Neural crest cell (in vitro differentiated cells): ENCODE results near the gene GRIN1. TPM values are rescaled to one million over a fixed set of nuclear protein-coding genes. Genes with fewer than 3 reads are reported as not detected.

Source experiments
- DNase-seq: peaks from one replicate; pipeline ENCODE4 v3.0.0; 2021; ENCODE audit warnings: low read depth, mixed read lengths, low spot score
- H3K27ac Mint-ChIP-seq: one replicate; pipeline ENCODE4 v1.8.0; 2021; ENCODE audit warnings: mild to moderate bottlenecking, mixed read lengths; ENCODE audit not compliant: unreplicated experiment
- H3K27me3 Mint-ChIP-seq: 2 replicates; pipeline ENCODE4 v1.8.0; 2021; ENCODE audit warnings: low read depth, mild to moderate bottlenecking, mixed read lengths
- H3K36me3 Mint-ChIP-seq: 2 replicates; pipeline ENCODE4 v1.8.0; 2021; ENCODE audit warnings: low read depth, mild to moderate bottlenecking, mixed read lengths
- H3K4me1 Mint-ChIP-seq: 2 replicates; pipeline ENCODE4 v1.8.0; 2021; ENCODE audit warnings: mixed read lengths
- H3K4me3 Mint-ChIP-seq: one replicate; pipeline ENCODE4 v1.8.0; 2021; ENCODE audit warnings: mild to moderate bottlenecking, mixed read lengths
- H3K9me3 Mint-ChIP-seq: 2 replicates; pipeline ENCODE4 v1.8.0; 2021; ENCODE audit warnings: mixed read lengths
- total RNA-seq: library from RNA; stranded (reverse); gene quantifications from 2 replicates; pipeline ENCODE4 v1.2.1, GENCODE V29; 2021
- TF ChIP-seq, protein P1 (sequence below): fragments of 200-600 bp; sonication (generic); conservative IDR thresholded peaks from 2 replicates; pipeline ENCODE4 v1.5.0; 2021; ENCODE audit warnings: antibody characterized with exemption, mild to moderate bottlenecking

Gene GRIN1
- total RNA-seq, 1 donor from 2014 or later = 0.44 TPM

DNA sequence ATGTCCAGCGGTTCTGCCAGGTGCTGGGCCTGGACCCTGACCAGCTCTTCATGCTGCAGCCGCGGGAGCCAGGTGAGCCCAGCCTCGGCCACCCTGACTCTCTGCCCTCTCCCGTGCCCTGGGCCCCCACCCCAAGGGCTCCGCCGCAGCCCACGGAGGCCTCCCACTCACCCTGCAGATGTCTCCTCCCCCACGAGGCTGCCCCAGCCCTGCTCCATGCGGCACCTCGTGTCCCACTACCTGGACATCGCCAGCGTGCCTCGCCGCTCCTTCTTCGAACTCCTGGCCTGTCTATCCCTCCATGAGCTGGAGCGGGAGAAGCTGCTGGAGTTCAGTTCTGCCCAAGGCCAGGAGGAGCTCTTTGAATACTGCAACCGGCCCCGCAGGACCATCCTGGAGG is 75.7 kb downstream of the GRIN1 start:
- TF ChIP-seq, protein P1, sequence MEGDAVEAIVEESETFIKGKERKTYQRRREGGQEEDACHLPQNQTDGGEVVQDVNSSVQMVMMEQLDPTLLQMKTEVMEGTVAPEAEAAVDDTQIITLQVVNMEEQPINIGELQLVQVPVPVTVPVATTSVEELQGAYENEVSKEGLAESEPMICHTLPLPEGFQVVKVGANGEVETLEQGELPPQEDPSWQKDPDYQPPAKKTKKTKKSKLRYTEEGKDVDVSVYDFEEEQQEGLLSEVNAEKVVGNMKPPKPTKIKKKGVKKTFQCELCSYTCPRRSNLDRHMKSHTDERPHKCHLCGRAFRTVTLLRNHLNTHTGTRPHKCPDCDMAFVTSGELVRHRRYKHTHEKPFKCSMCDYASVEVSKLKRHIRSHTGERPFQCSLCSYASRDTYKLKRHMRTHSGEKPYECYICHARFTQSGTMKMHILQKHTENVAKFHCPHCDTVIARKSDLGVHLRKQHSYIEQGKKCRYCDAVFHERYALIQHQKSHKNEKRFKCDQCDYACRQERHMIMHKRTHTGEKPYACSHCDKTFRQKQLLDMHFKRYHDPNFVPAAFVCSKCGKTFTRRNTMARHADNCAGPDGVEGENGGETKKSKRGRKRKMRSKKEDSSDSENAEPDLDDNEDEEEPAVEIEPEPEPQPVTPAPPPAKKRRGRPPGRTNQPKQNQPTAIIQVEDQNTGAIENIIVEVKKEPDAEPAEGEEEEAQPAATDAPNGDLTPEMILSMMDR = no peak
- Mint-ChIP-seq H3K4me1 (no peaks in the 10 kb centered on the region), H3K4me3 (no peak overlapping the region)

GRCh38 chr9:137215196-137215986 is 76.4 kb downstream of the GRIN1 start:
- DNase-seq = no peak
- H3K27ac Mint-ChIP-seq = no peak overlapping the region
- peaks cover 2% of the 10 kb centered on the region for H3K36me3 Mint-ChIP-seq
- no peaks in the 10 kb centered on the region for H3K9me3 Mint-ChIP-seq
- H3K4me3 Mint-ChIP-seq = no peak overlapping the region
- TF ChIP-seq, protein P1 = no peak
- H3K27me3 Mint-ChIP-seq = no peaks in the 10 kb centered on the region
- H3K4me1 Mint-ChIP-seq = no peaks in the 10 kb centered on the region

More for the DNA sequence above, 75.7 kb downstream of the GRIN1 start:
- no peak overlapping the region for H3K27ac Mint-ChIP-seq
- DNase-seq = no peak
- H3K9me3 Mint-ChIP-seq = no peaks in the 10 kb centered on the region
- H3K27me3 Mint-ChIP-seq = no peaks in the 10 kb centered on the region
- peaks cover 2% of the 10 kb centered on the region for H3K36me3 Mint-ChIP-seq

- DNase-seq = no peak
- Mint-ChIP-seq H3K27ac (no peak overlapping the region), H3K27me3 (no peaks in the 10 kb centered on the region), H3K4me3 (peak overlapping the region; percentile 27), H3K36me3 (peaks cover 2% of the 10 kb centered on the region), H3K9me3 (no peaks in the 10 kb centered on the region), H3K4me1 (no peaks in the 10 kb centered on the region)
- TF ChIP-seq, protein P1 = no peak
Measured at GRCh38 chr9:137216188-137216965, 77.4 kb downstream of the GRIN1 start.

DNA sequence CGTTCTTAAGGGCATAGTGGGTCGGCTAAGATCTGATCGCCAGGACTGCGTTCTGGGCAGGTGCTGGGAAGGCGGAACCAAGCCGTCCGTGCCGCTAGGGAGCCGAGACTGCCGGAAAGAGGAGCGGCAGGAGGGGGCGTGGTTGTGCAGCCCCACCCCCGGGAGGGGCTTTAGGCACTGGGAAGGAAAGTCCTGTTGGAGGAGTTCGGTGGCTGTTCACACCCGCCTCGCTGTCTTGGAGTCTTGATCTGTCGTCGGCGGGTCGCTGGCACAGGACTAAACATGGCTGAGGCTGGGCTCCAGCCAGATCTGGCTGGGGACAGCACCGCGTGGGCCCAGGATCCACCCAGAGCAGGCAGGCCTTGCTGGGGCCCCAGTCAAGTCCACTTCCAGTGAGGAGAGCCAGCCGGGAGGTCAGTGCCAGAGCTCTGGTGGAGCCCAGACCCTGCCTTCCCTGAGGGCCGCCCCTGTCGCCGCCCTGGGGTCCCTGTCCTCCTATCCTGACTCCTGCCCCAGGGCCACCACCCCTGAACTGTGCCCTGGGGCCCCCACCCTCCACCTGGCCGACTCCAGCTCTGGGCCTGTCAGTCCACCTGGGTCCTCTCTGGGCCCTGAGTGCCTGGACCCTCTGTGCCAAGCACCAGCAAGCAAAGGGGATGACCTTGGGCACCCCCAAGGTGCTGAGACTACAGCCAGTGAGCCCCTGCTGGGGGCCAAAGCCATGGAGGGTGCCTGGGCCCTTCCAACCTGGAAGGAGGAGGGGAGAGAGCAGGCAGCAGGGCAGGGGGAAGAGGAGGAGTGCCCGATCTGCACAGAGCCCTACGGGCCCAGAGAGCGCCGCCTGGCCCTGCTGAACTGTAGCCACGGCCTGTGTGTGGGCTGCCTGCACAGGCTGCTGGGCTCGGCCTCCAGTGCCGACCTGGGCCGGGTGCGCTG is 78.6 kb downstream of the GRIN1 start:
- Mint-ChIP-seq H3K4me1 (no peaks in the 10 kb centered on the region), H3K36me3 (peaks cover 2% of the 10 kb centered on the region), H3K27me3 (no peaks in the 10 kb centered on the region), H3K9me3 (no peaks in the 10 kb centered on the region), H3K27ac (no peak overlapping the region), H3K4me3 (peak overlapping the region; percentile 54)
- no peak for DNase-seq
- TF ChIP-seq, protein P1 = no peak

- TF ChIP-seq, protein P1 = no peak
- no peak for DNase-seq
- H3K27me3 Mint-ChIP-seq = peaks cover 2% of the 10 kb centered on the region
- H3K4me1 Mint-ChIP-seq = no peaks in the 10 kb centered on the region
- no peaks in the 10 kb centered on the region for H3K36me3 Mint-ChIP-seq
- H3K9me3 Mint-ChIP-seq = no peaks in the 10 kb centered on the region
- H3K4me3 Mint-ChIP-seq = peak overlapping the region; percentile 57
- H3K27ac Mint-ChIP-seq = no peak overlapping the region
Measured at GRCh38 chr9:137218212-137218753, 79.3 kb downstream of the GRIN1 start.
